Measurements from ENCODE around the gene DNMT3B.
"Not testable (repeated sequence)": the region's sequence is repeated elsewhere in the genome, so short reads cannot be mapped to it uniquely, and the experiment has no call there.

DNMT3B gene

GRCh38 chr20:32796981-32797451 is 34.8 kb downstream of the DNMT3B start:
- DNase-seq (ENCODE audit: insufficient read length, low spot score) (no peak), FAIRE-seq (no peak)
- TF ChIP-seq CTCF (IDR thresholded peaks at IDR 0.05; ENCODE audit: insufficient read depth, missing control alignments), result no peak

GRCh38 chr20:32797571-32797970 is 35.4 kb downstream of the DNMT3B start:
- FAIRE-seq, result not testable (repeated sequence)

GRCh38 chr20:32798046-32798981 is 36.1 kb downstream of the DNMT3B start:
- FAIRE-seq (no peak), DNase-seq (ENCODE audit: insufficient read length, low spot score) (no peak)

More at GRCh38 chr20:32797571-32797970, 35.4 kb downstream of the DNMT3B start:
- not testable (repeated sequence) for DNase-seq (ENCODE audit: insufficient read length, low spot score)

DNA sequence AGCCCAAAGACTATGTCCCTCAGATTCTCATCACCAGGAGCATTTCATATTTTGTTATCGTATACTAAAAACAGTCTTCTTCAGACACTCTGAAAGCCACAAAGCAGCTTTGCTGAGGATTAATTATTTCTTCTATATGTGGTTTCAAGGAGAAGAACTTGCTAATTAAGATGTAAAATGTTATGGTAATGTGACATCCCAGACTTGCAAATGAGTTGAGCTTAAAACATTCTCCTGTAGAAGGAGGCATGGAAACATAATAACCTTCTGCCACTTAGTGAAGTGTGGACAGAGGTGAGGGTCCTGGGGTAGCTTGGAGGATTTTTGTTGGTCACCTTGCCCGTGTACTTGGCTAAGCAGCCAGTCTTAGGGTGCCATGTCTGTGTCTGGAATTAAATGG is 40.9 kb downstream of the DNMT3B start:
- FAIRE-seq, result no peak
- TF ChIP-seq CTCF (IDR thresholded peaks at IDR 0.05; ENCODE audit: insufficient read depth, missing control alignments), result no peak

More at GRCh38 chr20:32798046-32798981, 36.1 kb downstream of the DNMT3B start:
- no peak for TF ChIP-seq CTCF (IDR thresholded peaks at IDR 0.05; ENCODE audit: insufficient read depth, missing control alignments)

GRCh38 chr20:32804022-32804715 is 42.0 kb downstream of the DNMT3B start:
- DNase-seq (ENCODE audit: insufficient read length, low spot score) (no peak), FAIRE-seq (no peak)
- no peak for TF ChIP-seq CTCF (IDR thresholded peaks at IDR 0.05; ENCODE audit: insufficient read depth, missing control alignments)

More for the DNA sequence above, 40.9 kb downstream of the DNMT3B start:
- DNase-seq (ENCODE audit: insufficient read length, low spot score), result no peak

DNA sequence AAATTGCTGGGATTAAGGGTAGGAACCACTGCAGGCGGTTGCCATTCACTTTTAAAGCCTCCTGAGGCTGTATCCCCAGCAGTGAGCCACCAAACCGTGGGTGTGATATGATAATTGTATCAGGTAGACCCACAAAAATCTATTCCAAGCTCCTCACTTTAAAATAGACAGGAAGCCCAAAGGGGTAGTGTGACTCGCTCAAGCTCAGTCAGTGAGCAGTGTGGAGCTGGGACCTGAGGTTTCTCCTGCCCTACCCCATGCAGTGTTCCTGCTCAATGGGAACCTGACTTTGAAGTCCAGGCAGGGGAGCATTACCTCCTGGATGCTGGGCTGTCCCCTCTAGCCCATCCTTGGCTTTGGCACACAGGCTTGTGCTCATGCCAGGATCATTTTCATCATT is 42.6 kb downstream of the DNMT3B start:
- DNase-seq (ENCODE audit: insufficient read length, low spot score) (no peak), FAIRE-seq (no peak)
- no peak for TF ChIP-seq CTCF (IDR thresholded peaks at IDR 0.05; ENCODE audit: insufficient read depth, missing control alignments)

DNA sequence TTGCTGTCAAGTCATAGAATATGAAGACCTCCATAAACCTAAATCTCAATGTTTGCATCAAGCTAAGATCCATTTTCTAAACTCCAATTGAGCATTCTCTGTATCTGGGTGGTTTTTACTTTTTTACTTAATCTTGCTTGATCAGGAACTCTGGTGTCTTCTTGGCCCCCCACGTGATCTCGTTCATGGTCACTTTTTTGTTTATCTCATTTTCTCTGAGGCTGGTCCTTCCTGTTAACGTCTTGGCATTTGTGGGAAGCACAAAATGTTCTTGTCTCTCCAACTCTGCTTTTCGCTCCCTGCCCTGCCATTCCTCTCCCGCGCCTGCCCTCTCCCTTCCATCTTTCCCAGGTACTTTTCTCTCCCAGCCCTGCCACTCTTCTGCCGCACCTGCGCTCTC is 43.5 kb downstream of the DNMT3B start:
- TF ChIP-seq CTCF (IDR thresholded peaks at IDR 0.05; ENCODE audit: insufficient read depth, missing control alignments), result no peak
- DNase-seq (ENCODE audit: insufficient read length, low spot score), result no peak
- no peak for FAIRE-seq

Measured in D721Med (cell line).